Keratinocyte (primary cell): ENCODE data around the gene FZR1.

Experiments used
- EZH2 ChIP-seq: IDR thresholded peaks from one replicate; pipeline ENCODE4 v1.6.1; 2012; ENCODE audit warnings: inconsistent platforms, mild to moderate bottlenecking, low read length, moderate library complexity
- TF ChIP-seq, protein P1 (sequence below), 3 experiments: IDR thresholded peaks in 1 of 3; conservative IDR thresholded peaks in 1 of 3; optimal IDR thresholded peaks in 1 of 3; 2 replicates in 2 of 3; 3 replicates in 1 of 3; pipeline versions ENCODE3 to v1.5.1; 2011; ENCODE audit warnings: low read length in 3 of 3, mild to moderate bottlenecking in 3 of 3, moderate library complexity in 2 of 3, control low read depth in 1 of 3, inconsistent platforms in 1 of 3; ENCODE audit not compliant: insufficient read depth in 2 of 3; ENCODE audit errors: extremely low read depth in 1 of 3

- TF ChIP-seq, protein P1, sequence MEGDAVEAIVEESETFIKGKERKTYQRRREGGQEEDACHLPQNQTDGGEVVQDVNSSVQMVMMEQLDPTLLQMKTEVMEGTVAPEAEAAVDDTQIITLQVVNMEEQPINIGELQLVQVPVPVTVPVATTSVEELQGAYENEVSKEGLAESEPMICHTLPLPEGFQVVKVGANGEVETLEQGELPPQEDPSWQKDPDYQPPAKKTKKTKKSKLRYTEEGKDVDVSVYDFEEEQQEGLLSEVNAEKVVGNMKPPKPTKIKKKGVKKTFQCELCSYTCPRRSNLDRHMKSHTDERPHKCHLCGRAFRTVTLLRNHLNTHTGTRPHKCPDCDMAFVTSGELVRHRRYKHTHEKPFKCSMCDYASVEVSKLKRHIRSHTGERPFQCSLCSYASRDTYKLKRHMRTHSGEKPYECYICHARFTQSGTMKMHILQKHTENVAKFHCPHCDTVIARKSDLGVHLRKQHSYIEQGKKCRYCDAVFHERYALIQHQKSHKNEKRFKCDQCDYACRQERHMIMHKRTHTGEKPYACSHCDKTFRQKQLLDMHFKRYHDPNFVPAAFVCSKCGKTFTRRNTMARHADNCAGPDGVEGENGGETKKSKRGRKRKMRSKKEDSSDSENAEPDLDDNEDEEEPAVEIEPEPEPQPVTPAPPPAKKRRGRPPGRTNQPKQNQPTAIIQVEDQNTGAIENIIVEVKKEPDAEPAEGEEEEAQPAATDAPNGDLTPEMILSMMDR (optimal IDR thresholded peaks at IDR 0.05 in 1 of 3, IDR thresholded peaks at IDR 0.05 in 1 of 3, conservative IDR thresholded peaks at IDR 0.05 in 1 of 3; ENCODE audit: extremely low read depth in 1 of 3, insufficient read depth in 2 of 3, low read length in 3 of 3) = no peak
- TF ChIP-seq EZH2 = no peak
These were observed 70.8 kb downstream of the FZR1 start for GRCh38 chr19:3576696-3577443.
